Mucosa of descending colon (tissue), 3 donors: ENCODE measurements around the gene ART3. TPM values are rescaled to one million over a fixed set of nuclear protein-coding genes. Genes with fewer than 3 reads are reported as not detected.

Source experiments
- ATAC-seq: fragments of 200-7000 bp; cut with Tn5 transposase; one replicate; pipeline ENCODE4 v1.9.1; 2020; ENCODE audit warnings: mild to moderate bottlenecking, moderate library complexity
- DNase-seq, 3 donors: peaks; one replicate each; pipeline ENCODE4 v3.0.0-alpha.2; 2020
- H3K36me3 ChIP-seq: fragments of 200-600 bp; one replicate; pipeline ENCODE4 v1.8.0; 2021; ENCODE audit warnings: low read depth, mild to moderate bottlenecking
- H3K4me1 ChIP-seq: fragments of 200-600 bp; one replicate; pipeline ENCODE4 v1.8.0; 2021; ENCODE audit warnings: low read depth, mild to moderate bottlenecking
- H3K4me3 ChIP-seq: fragments of 200-600 bp; one replicate; pipeline ENCODE4 v1.8.0; 2021; ENCODE audit warnings: mild to moderate bottlenecking
- H3K9me3 ChIP-seq: fragments of 200-600 bp; one replicate; pipeline ENCODE4 v1.8.0; 2021; ENCODE audit warnings: mild to moderate bottlenecking
- CTCF ChIP-seq: fragments of 200-600 bp; IDR thresholded peaks from one replicate; pipeline ENCODE4 v1.8.0; 2022; ENCODE audit warnings: antibody characterized with exemption, mild to moderate bottlenecking
- intact Hi-C, 2 donors: fragments of 100-400 bp; cut with DNase I in 1 of 2; cut with micrococcal nuclease in 1 of 2; formaldehyde crosslinking; loops; one replicate each; pipeline versions ENCODE4 v1.11.0 to v1.11.1; 2022; cut with DNase I, micrococcal nuclease
- total RNA-seq, 3 donors: library from RNA; stranded (reverse); fragmentation: NEBNext Ultra II Directional in 2 of 3; extraction: Animal tissue kit (Norgen Biotek cat#: 25700) in 2 of 3; gene quantifications; one replicate each; pipeline versions ENCODE4 v1.2.1 to v1.2.4, GENCODE V29; 2021 to 2023
- donor health status: DM: no; HTN: no; CAD: no; lungs with moderate emphysema.
- donor health status: DM: no; HTN: no; CAD: no.
- donor health status: DM: no; HTN: yes; CAD: no.

ART3 gene
- total RNA-seq, 3 donors from 2014 or later = 1.1 to 2.2 TPM; not detected in 1

- TF ChIP-seq CTCF = no peak
- intact Hi-C loops = no loop called here
- peak within 1 kb of the TSS; percentile 79 for H3K4me3 ChIP-seq
- ATAC-seq = peak; percentile 100
- no peaks in the 10 kb centered on the region for H3K9me3 ChIP-seq
- H3K4me1 ChIP-seq = peaks cover 17% of the 10 kb centered on the region
- H3K36me3 ChIP-seq = no peaks in the 10 kb centered on the region
- DNase-seq = peak; percentile 95 to 97 (median 97)
These were observed 73.8 kb downstream of the ART3 start, which contains the start of gene NUP54 for GRCh38 chr4:76148142-76148865. Gene NUP54 (minus strand): TSS chr4:76148397. CDS start chr4:76148374, 23 bp downstream.

GRCh38 chr4:76153356-76153755 is 78.8 kb downstream of the ART3 start:
- no peaks in the 10 kb centered on the region for H3K36me3 ChIP-seq
- H3K9me3 ChIP-seq = peaks cover 3% of the 10 kb centered on the region
- intact Hi-C loops = no loop called here
- no peak for DNase-seq
- no peaks in the 10 kb centered on the region for H3K4me1 ChIP-seq
- ATAC-seq = no peak
- no peak for TF ChIP-seq CTCF
- H3K4me3 ChIP-seq = no peak overlapping the region

GRCh38 chr4:76155979-76156378 is 81.5 kb downstream of the ART3 start:
- no peak for DNase-seq
- no peak for TF ChIP-seq CTCF
- no peaks in the 10 kb centered on the region for H3K4me1 ChIP-seq
- H3K4me3 ChIP-seq = no peak overlapping the region
- intact Hi-C loops = no loop called here
- H3K36me3 ChIP-seq = no peaks in the 10 kb centered on the region
- ATAC-seq = no peak
- peaks cover 3% of the 10 kb centered on the region for H3K9me3 ChIP-seq

GRCh38 chr4:76156635-76157034 is 82.1 kb downstream of the ART3 start:
- Histone ChIP-seq H3K36me3 (no peaks in the 10 kb centered on the region), H3K9me3 (peaks cover 3% of the 10 kb centered on the region), H3K4me1 (no peaks in the 10 kb centered on the region), H3K4me3 (no peak overlapping the region)
- TF ChIP-seq CTCF = no peak
- no peak for DNase-seq
- intact Hi-C loops = no loop called here
- no peak for ATAC-seq

GRCh38 chr4:76160355-76160754 is 85.8 kb downstream of the ART3 start:
- Histone ChIP-seq H3K4me3 (no peak overlapping the region), H3K4me1 (no peaks in the 10 kb centered on the region), H3K9me3 (no peaks in the 10 kb centered on the region), H3K36me3 (no peaks in the 10 kb centered on the region)
- DNase-seq (no peak), ATAC-seq (no peak)
- no peak for TF ChIP-seq CTCF
- intact Hi-C loops = no loop called here

Other genes with a start within 250 kb of the ART3 start
- under 1 TPM in 2 of 3 donors, not detected in 1; 0.13 to 0.43 TPM for gene PPEF2, start 172.3 kb upstream of the ART3 start, total RNA-seq
- 100 to 1,000 TPM; 101 to 226 (median 163) TPM for gene NAAA, start 133.7 kb upstream of the ART3 start, total RNA-seq
- gene SDAD1, start 83.8 kb upstream of the ART3 start, total RNA-seq = 10 to 100 TPM; 24.5 to 33.7 (median 27.9) TPM
- gene CXCL9, start 67.2 kb upstream of the ART3 start, total RNA-seq = 1 to 10 TPM in 2 of 3 donors, under 1 TPM in 1; 0.75 to 4.9 (median 1.3) TPM
- 1 to 10 TPM; 1.4 to 2.2 (median 2.1) TPM for gene CXCL10, start 51.2 kb upstream of the ART3 start, total RNA-seq
- under 1 TPM in 2 of 3 donors, not detected in 1; 0.19 to 0.72 TPM for gene CXCL11, start 38.6 kb upstream of the ART3 start, total RNA-seq
- gene NUP54, start 73.7 kb downstream of the ART3 start, total RNA-seq = 10 to 100 TPM; 32.1 to 40.3 (median 36.4) TPM
- 100 to 1,000 TPM; 148 to 183 (median 172) TPM for gene SCARB2, start 139.1 kb downstream of the ART3 start, total RNA-seq
- 1 to 10 TPM; 3.3 to 9.8 (median 6.1) TPM for gene FAM47E, start 177.0 kb downstream of the ART3 start, total RNA-seq
- gene STBD1, start 232.0 kb downstream of the ART3 start, total RNA-seq = 10 to 100 TPM; 11.9 to 34.3 (median 19.7) TPM